GM12878 (cell line): ENCODE measurements around the gene MAPK8. TPM values are rescaled to one million over a fixed set of nuclear protein-coding genes. Genes with fewer than 3 reads are reported as not detected.

Experiments
- ESRRA ChIP-seq: IDR thresholded peaks from 2 replicates; pipeline ENCODE4 v1.6.1; 2012; ENCODE audit warnings: mild to moderate bottlenecking, low read length, improper control_type of control experiment
- POLR2AphosphoS5 ChIP-seq: IDR thresholded peaks from 2 replicates; pipeline ENCODE4 v1.6.1; 2011; ENCODE audit warnings: mild to moderate bottlenecking, low read length, inconsistent platforms
- RFX5 ChIP-seq: IDR thresholded peaks from 2 replicates; pipeline ENCODE4 v1.6.1; 2011; ENCODE audit warnings: low read depth, low read length, improper control_type of control experiment
- SP1 ChIP-seq: IDR thresholded peaks from one replicate; pipeline ENCODE4 v1.6.1; 2011; ENCODE audit warnings: low read depth, low read length
- TARDBP ChIP-seq: IDR thresholded peaks from 2 replicates; pipeline ENCODE4 v1.6.1; 2016; ENCODE audit warnings: borderline replicate concordance
- polyA plus RNA-seq, 11 experiments: library from polyadenylated mRNA; depleted of rRNA in 4 of 11; unstranded in 6 of 11; stranded (reverse) in 5 of 11; fragments of >200 nt; fragmentation: Nextera tagmentation in 4 of 11; fragmentation: Illumina TruSeq in 1 of 11; extraction: Ambion mirVana in 4 of 11; extraction: Trizol in 1 of 11; gene quantifications; 1 replicate in 1 of 11; 2 replicates in 10 of 11; pipeline versions ENCODE4 v1.2.1 to v1.2.3, GENCODE V29; 2011 to 2016; ENCODE audit warnings: inconsistent platforms in 2 of 11, missing spikeins in 2 of 11, low read depth in 1 of 11
- total RNA-seq, 4 experiments: library from RNA; depleted of rRNA in 3 of 4; stranded (reverse); fragments of >200 nt in 3 of 4; fragmentation: Illumina TruSeq in 1 of 4; extraction: Trizol in 1 of 4; gene quantifications; 2 replicates each; pipeline versions ENCODE4 v1.2.1 to v1.2.3, GENCODE V29; 2013 to 2021
- TF ChIP-seq, protein P1 (sequence below): fragments of 450-650 bp; IDR thresholded peaks from 2 replicates; pipeline ENCODE4 v1.6.1; 2018; ENCODE audit warnings: borderline replicate concordance, mild to moderate bottlenecking; ENCODE audit not compliant: partially characterized antibody
- TF ChIP-seq, protein P2 (sequence below): fragments of 450-650 bp; IDR thresholded peaks from 2 replicates; pipeline ENCODE4 v1.6.1; 2017; ENCODE audit warnings: low read depth, mild to moderate bottlenecking, moderate library complexity
- TF ChIP-seq, protein P3 (sequence below): fragments of 150-350 bp; IDR thresholded peaks from 2 replicates; pipeline ENCODE4 v1.6.1; 2014; ENCODE audit warnings: mild to moderate bottlenecking, low read depth, low read length

The MAPK8 gene
- total and polyA plus RNA-seq, 10 of the 15 experiments (the other 5 are each of a cell fraction or from before 2014, with no cell fraction given) = 3.9 to 102 (median 40.0) TPM

- TF ChIP-seq, protein P1, sequence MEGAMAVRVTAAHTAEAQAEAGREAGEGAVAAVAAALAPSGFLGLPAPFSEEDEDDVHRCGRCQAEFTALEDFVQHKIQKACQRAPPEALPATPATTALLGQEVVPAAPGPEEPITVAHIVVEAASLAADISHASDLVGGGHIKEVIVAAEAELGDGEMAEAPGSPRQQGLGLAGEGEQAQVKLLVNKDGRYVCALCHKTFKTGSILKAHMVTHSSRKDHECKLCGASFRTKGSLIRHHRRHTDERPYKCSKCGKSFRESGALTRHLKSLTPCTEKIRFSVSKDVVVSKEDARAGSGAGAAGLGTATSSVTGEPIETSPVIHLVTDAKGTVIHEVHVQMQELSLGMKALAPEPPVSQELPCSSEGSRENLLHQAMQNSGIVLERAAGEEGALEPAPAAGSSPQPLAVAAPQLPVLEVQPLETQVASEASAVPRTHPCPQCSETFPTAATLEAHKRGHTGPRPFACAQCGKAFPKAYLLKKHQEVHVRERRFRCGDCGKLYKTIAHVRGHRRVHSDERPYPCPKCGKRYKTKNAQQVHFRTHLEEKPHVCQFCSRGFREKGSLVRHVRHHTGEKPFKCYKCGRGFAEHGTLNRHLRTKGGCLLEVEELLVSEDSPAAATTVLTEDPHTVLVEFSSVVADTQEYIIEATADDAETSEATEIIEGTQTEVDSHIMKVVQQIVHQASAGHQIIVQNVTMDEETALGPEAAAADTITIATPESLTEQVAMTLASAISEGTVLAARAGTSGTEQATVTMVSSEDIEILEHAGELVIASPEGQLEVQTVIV = no peak
- no peak for TF ChIP-seq SP1
- TF ChIP-seq POLR2AphosphoS5 = no peak
- TF ChIP-seq, protein P2, sequence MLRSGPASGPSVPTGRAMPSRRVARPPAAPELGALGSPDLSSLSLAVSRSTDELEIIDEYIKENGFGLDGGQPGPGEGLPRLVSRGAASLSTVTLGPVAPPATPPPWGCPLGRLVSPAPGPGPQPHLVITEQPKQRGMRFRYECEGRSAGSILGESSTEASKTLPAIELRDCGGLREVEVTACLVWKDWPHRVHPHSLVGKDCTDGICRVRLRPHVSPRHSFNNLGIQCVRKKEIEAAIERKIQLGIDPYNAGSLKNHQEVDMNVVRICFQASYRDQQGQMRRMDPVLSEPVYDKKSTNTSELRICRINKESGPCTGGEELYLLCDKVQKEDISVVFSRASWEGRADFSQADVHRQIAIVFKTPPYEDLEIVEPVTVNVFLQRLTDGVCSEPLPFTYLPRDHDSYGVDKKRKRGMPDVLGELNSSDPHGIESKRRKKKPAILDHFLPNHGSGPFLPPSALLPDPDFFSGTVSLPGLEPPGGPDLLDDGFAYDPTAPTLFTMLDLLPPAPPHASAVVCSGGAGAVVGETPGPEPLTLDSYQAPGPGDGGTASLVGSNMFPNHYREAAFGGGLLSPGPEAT = no peak
- no peak for TF ChIP-seq RFX5
- TF ChIP-seq TARDBP = no peak
- TF ChIP-seq ESRRA = no peak
- TF ChIP-seq, protein P3, sequence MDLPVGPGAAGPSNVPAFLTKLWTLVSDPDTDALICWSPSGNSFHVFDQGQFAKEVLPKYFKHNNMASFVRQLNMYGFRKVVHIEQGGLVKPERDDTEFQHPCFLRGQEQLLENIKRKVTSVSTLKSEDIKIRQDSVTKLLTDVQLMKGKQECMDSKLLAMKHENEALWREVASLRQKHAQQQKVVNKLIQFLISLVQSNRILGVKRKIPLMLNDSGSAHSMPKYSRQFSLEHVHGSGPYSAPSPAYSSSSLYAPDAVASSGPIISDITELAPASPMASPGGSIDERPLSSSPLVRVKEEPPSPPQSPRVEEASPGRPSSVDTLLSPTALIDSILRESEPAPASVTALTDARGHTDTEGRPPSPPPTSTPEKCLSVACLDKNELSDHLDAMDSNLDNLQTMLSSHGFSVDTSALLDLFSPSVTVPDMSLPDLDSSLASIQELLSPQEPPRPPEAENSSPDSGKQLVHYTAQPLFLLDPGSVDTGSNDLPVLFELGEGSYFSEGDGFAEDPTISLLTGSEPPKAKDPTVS = no peak
Observed at GRCh38 chr10:48449501-48450232, 143.2 kb downstream of the MAPK8 start (continued).
